C4-2B (cell line): ENCODE data around the gene IDUA.

Source experiments
- CTCF ChIP-seq: fragments of 450-650 bp; conservative IDR thresholded peaks from 2 replicates; pipeline ENCODE4 v1.5.1; 2017; ENCODE audit warnings: mild to moderate bottlenecking
- ZFX ChIP-seq: fragments of 450-650 bp; IDR thresholded peaks from 2 replicates; pipeline ENCODE4 v1.6.1; 2017

DNA sequence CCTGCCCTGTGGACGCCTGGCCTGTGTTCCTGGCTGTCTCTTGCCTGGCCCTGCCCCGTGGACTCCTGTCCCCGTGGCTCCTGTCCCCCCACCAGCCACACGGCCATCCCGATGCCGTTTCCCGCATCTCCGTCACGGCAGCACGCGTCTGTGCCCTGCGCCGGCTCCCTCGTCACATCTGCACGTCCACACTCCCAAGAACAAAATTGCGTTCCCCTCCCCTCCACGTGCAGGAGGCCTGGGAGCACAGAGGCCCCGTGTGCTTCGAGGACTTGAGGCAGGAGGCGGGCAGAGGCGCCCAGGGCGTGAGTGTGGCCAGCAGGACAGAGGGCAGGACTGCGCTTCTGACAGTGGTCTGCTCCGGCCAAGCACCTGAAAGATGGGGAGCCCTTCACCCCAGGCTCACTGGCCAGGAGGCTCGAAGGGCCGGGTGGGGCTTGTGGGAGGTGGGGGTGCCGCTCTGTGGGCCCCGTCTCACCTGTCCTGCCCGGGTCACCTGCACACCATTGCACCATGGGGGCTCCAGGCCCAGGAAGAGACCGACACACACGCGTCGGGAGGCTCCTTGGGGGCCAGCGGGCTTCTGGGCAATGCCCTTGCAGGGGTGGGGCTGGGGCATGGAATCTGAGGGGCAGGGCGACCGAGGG, 41.9 kb downstream of the IDUA start:
- TF ChIP-seq CTCF (no peak), ZFX (no peak)
